Urinary bladder (tissue), 4 donors: ENCODE results near the gene CHSY1. TPM values are rescaled to one million over a fixed set of nuclear protein-coding genes. Genes with fewer than 3 reads are reported as not detected.
A peak's percentile ranks its signal among the peaks of the same experiment; 100 is the strongest.

ENCODE experiments used
- DNase-seq: peaks from one replicate; pipeline ENCODE4 v3.0.0-alpha.2; 2015; ENCODE audit errors: extremely low spot score
- H3K27ac ChIP-seq: one replicate; pipeline ENCODE4 v1.5.1; 2013; ENCODE audit warnings: low read depth, mild to moderate bottlenecking, moderate library complexity
- H3K36me3 ChIP-seq: one replicate; pipeline ENCODE4 v1.6.1; 2013; ENCODE audit warnings: mild to moderate bottlenecking, moderate library complexity; ENCODE audit not compliant: insufficient read depth
- H3K4me1 ChIP-seq: one replicate; pipeline ENCODE4 v1.6.1; 2013; ENCODE audit warnings: mild to moderate bottlenecking, moderate library complexity; ENCODE audit not compliant: insufficient read depth
- H3K4me3 ChIP-seq: one replicate; pipeline ENCODE4 v1.5.1; 2013; ENCODE audit warnings: low read depth, low read length
- WGBS: extraction: QIAGEN DNeasy Blood & Tissue Kit; methylation state at CpG from one replicate; pipeline ENCODE4 v1.1.7; 2013; 5-methylcytosine and 5-hydroxymethylcytosine counted together
- polyA plus RNA-seq: library from polyadenylated mRNA; stranded (reverse); fragments of 200-250 nt; gene quantifications from one replicate; pipeline ENCODE4 v1.2.3, GENCODE V29; 2013
- total RNA-seq: library from RNA; depleted of rRNA; stranded (reverse); fragments of >200 nt; gene quantifications from one replicate; pipeline ENCODE4 v1.2.3, GENCODE V29; 2014
- donor health status: healthy with polysubstance abuse.
- donor health status: healthy.

CHSY1 gene
- total and polyA plus RNA-seq, 2 donors: 18.7 to 42.6 TPM

DNA sequence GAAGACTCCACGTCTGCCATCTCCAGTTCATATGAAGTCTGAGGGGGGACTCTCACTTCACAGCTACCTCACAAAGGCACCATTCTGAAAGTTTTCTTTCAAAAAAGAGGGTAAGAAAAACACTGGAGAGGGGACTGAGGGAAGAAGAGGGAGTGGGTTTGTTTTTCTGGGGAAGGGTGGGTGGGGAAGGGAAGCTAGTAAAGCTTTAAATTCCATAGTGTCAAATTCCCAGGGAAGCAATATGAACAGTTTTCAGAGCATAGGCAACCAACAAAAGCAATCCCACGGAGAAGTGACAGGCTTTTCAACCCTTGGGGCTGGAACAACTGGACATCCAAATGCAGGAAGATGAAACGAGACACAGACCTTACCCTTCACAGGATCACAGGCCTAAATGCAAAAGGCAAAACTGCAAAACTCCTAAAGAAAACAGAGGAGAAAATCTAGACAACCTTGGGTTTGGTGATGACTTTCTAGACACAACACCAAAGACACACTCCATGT, 61.7 kb downstream of the CHSY1 start:
- Histone ChIP-seq H3K4me1 (peaks cover 2% of the 10 kb centered on the region), H3K27ac (peak overlapping the region; percentile 18), H3K4me3 (no peak overlapping the region), H3K36me3 (no peaks in the 10 kb centered on the region)
- no peak for DNase-seq
- WGBS: 57% methylated on average over 3 of the region's 3 CpGs

DNA sequence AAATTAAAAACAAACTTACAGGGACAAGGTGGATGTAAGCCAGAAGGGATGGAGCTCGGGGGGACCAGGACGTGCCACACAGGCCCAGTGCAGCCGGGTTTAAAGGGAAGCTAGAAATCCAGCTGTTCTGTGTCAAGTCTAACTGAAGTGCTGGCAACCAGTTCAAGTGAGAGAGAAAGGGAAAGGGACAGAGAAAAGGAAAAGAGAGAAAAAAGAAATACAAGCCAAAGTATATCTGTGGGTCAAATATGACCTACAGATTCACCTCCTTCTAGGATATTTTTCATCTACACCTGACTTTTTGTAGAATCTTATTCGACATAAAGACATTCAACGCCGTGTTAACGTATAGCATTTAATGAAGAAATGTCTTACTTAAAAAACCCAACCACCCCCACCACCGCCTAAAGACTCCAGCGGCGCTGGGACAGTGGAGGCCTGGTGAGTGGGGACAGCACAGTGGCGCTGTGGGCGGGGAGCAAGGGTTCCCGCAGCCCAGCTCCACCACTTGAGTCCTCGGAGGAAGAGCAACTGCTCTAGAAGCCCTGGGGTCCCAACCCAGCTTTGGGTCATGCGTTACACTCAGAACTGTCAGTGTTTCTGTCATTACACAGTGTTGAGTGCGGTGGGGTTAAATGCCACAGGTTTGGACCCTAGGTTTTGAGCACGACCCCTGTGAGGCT, 62.3 kb downstream of the CHSY1 start:
- H3K4me3 ChIP-seq: no peak overlapping the region
- 81% methylated on average over 17 of the region's 17 CpGs for WGBS
- peak overlapping the region; percentile 18 for H3K27ac ChIP-seq
- no peak for DNase-seq
- no peaks in the 10 kb centered on the region for H3K36me3 ChIP-seq
- peaks cover 2% of the 10 kb centered on the region for H3K4me1 ChIP-seq

DNA sequence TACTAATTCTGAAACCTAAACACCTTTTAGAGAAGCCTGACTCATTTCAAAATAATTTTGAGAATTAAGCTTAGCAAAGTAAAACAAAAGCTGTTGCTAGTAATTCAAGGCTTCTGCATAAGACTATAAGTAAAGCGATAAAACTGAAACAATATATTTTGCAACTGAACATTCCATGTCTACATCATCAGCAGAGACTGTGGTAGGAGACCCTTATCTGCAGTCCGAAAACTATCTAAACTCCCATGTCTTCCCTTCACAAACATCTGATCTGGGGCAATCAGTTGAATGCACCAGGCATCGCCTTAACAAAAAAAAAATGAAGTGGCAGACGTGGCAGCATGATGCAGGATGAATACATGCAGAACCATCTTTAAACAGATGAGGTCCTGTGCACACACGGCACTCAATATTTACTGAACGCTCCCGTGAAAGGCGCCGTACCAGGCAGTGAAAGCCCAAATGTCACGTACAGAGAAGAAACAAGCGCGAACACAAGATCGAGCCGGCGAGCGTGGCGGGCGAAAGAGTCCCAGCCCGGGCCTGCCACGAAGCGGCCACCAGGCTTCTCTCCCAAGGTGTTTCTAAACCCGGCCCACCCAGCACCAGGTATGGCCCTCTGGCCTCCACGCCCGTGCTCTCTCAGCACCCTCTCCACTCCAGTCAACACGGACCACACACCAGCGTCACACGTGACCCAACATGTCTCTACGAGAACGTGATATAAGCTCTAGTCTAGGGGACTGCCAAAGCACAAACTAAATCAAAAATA, 63.0 kb downstream of the CHSY1 start:
- Histone ChIP-seq H3K4me3 (no peak overlapping the region), H3K4me1 (peaks cover 2% of the 10 kb centered on the region), H3K36me3 (no peaks in the 10 kb centered on the region), H3K27ac (peak overlapping the region; percentile 18)
- WGBS: 43% methylated on average over 29 of the region's 29 CpGs
- no peak for DNase-seq

DNA sequence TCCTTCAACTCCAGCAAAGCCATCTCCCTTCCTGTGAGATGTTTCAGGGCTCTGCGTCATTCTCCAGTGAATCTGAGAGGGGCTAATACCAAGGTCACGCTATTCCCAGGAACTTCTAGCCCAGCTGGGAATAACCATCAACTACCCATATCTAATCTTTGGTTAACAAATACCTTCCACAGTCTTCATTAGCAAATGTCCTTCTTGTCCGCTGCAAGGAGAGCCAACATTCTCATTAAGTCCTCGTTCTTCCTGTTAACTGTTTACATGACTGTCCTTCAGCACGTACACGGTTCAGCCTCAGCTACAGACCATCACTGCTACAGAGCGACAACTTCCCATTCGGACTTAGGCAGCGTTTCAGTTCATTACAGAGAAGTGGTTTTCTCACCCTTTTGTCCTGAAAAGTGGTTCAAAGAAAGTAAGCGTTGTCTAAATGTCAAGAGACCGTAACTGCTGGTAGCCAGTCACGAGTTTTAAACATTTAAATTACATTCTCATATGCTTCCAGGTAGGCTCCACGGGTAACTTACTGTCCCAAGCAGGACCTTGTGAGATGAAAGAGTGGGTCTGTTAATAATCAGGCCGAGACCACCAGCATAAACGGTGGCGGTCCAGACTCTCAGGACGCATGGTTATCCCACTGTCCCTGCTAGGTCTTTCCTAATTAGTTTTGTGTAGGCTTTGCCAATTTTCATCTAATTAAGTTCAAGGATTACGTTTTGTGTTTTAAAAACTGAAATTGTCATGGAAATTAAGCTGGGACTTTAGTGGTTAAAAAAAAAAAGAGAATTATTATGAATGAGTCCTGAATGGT, 63.8 kb downstream of the CHSY1 start:
- Histone ChIP-seq H3K27ac (peak overlapping the region; percentile 65), H3K4me3 (peak overlapping the region; percentile 24), H3K36me3 (no peaks in the 10 kb centered on the region), H3K4me1 (peaks cover 2% of the 10 kb centered on the region)
- no peak for DNase-seq
- 29% methylated on average over 18 of the region's 18 CpGs for WGBS

DNA sequence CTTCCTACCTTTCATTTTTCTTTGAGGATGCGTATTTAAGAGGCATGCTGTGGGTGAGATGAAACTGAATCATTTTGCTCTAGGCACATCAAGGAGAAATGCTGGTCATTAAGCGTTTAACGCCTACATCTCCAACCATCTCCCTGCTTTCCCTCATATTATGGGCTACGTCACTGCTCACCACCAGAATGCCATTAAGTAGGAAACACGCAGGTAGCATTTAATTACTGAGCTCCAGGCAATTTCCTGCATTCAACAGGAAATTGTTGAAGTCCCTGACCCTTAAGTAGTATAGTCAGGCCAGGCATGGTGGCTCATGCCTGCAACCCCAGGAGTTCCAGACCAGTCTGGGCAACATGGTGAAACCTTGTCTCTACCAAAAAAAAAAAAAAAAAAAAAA, 66.1 kb downstream of the CHSY1 start:
- peaks cover 2% of the 10 kb centered on the region for H3K4me1 ChIP-seq

DNA sequence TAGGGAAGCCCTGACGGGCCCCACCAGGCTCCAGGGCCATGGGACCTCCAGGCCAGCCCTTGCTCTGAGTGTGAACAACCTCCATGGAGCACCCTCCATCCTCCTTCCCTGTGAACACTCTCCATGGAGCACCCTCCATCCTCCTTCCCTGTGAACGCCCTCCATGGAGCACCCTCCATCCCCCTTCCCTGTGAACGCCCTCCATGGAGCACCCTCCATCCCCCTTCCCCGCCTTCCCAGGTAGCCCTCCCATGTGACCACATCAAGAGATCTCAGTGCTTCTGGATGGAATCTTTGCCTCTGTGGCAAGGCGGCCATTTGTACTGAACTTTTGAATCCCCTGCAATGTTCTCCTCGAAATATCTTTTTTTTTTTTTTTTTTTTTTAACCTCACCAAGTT, 66.5 kb downstream of the CHSY1 start:
- 97% methylated on average over 6 of the region's 6 CpGs for WGBS
- no peak for DNase-seq
- Histone ChIP-seq H3K36me3 (no peaks in the 10 kb centered on the region), H3K4me1 (peaks cover 2% of the 10 kb centered on the region), H3K4me3 (no peak overlapping the region), H3K27ac (no peak overlapping the region)

More for the DNA sequence above, 66.1 kb downstream of the CHSY1 start:
- H3K27ac ChIP-seq: no peak overlapping the region
- no peaks in the 10 kb centered on the region for H3K36me3 ChIP-seq
- 91% methylated on average over 5 of the region's 5 CpGs for WGBS
- no peak overlapping the region for H3K4me3 ChIP-seq
- no peak for DNase-seq

DNA sequence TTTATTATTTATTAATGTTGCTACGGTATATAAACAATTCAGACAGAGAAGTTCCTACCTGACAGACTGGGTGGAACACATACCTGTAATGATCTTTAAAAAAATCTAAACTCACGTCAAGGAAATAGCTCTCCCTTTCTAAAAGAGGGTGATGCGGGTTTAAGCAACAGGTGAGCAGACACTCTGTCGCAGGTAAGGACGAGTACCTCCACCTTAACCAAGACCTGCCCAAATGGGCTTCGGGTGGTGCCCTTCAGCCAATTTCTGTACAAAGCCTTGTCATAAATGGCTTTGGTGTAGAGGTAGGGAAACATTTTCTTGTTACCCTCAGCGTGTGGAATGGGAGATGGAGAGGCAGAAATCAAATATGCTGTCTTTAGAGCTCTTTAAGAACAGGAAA, 67.0 kb downstream of the CHSY1 start:
- H3K4me3 ChIP-seq: no peak overlapping the region
- no peak for DNase-seq
- H3K36me3 ChIP-seq: no peaks in the 10 kb centered on the region
- 91% methylated on average over 7 of the region's 7 CpGs for WGBS
- no peak overlapping the region for H3K27ac ChIP-seq
- no peaks in the 10 kb centered on the region for H3K4me1 ChIP-seq

DNA sequence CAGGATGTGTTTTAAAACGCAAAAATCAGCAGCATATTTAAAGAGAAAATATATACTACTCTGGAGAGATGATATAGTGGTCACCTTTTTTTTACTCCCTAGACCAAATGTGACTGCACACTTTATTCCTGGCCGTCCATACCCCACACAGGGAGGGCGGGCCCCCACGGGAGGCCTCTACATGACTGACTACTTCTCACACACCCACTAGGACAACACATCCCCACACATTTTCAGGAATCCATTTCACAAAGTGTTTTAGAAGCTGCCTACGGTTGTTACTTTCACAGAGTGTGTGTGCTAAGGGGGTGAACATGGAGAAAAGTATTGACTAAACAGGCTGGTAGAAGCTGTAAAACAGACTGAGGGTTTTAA, 67.9 kb downstream of the CHSY1 start:
- H3K4me1 ChIP-seq: no peaks in the 10 kb centered on the region
- no peak overlapping the region for H3K4me3 ChIP-seq
- H3K27ac ChIP-seq: no peak overlapping the region
- DNase-seq: no peak
- no peaks in the 10 kb centered on the region for H3K36me3 ChIP-seq
- WGBS: 76% methylated on average over 5 of the region's 5 CpGs

DNA sequence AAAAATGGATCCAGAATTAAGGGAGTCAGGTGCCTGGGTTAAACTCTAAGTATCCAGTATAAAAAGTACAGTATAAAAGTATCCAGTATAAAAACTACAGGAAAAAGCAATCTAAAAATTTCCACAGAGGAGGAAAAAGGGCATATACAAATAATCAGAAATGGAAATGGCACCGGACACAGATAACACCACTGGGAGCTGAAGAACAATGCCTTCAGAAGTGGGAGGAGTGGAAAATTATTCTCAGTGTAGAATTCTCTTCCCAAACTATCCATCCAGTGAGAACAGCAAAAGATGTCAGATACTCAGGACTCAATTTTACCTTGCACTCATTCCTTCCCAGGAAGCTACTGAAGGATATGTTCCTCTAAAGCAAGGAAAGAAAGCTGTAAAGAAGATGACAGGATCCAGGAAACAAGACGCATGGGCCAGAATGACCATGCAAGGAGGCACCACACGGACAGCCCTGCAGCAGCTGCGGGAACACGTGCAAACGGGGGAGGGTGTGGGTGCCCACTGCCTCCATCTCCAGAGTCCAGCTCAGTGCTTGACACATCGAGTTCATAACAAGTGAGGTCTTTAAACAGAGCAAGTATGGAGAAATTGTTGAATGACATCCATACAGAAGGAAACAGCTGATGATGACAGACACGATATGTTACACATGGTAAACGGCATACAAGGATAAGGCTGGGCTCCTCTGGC, 68.5 kb downstream of the CHSY1 start:
- DNase-seq: no peak
- H3K4me1 ChIP-seq: no peaks in the 10 kb centered on the region
- WGBS: 68% methylated on average over 9 of the region's 9 CpGs
- H3K27ac ChIP-seq: no peak overlapping the region
- no peak overlapping the region for H3K4me3 ChIP-seq
- no peaks in the 10 kb centered on the region for H3K36me3 ChIP-seq

DNA sequence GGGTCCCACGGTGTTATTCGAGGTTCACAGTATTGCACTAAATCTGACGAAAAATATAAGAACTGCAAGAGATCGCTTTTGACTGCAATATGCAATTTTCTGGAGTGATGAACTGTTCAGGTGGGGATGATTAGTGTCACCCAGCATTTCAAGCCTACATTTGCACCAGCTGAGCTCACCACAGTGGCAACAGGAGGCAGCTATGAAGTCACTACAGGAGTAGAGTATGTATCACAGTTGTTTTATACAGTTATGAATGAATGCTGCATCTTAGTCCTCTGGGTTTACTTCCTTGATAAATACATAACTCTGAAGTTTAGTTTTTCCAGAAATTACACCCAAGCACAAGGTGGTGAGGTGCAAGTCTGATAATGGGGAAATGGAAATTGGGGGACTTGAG, 69.6 kb downstream of the CHSY1 start:
- Histone ChIP-seq H3K4me3 (no peak overlapping the region), H3K27ac (no peak overlapping the region), H3K4me1 (no peaks in the 10 kb centered on the region), H3K36me3 (peaks cover 2% of the 10 kb centered on the region)
- no peak for DNase-seq
- 85% methylated on average over 4 of the region's 4 CpGs for WGBS

DNA sequence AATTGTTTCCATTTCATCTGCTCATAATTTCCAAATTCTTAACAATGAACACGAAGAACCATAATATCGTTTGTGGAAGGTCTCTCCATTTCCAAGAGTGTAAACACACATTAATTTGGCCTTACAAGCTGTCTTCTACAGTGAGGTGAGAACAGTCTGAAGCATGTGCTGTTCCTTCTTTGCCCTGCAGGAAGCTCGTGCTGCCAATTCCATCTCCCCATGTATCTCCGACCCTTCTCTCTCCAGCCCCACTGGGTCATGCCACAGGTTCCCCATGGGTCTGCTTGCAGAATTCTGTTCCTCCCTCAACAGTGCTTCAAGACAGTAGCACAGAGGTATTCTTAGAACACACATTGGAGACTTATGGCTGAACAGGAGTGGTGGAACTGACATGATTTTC, 70.5 kb downstream of the CHSY1 start:
- Histone ChIP-seq H3K4me3 (no peak overlapping the region), H3K4me1 (no peaks in the 10 kb centered on the region), H3K36me3 (peaks cover 2% of the 10 kb centered on the region), H3K27ac (no peak overlapping the region)
- 90% methylated on average over 4 of the region's 4 CpGs for WGBS
- no peak for DNase-seq

DNA sequence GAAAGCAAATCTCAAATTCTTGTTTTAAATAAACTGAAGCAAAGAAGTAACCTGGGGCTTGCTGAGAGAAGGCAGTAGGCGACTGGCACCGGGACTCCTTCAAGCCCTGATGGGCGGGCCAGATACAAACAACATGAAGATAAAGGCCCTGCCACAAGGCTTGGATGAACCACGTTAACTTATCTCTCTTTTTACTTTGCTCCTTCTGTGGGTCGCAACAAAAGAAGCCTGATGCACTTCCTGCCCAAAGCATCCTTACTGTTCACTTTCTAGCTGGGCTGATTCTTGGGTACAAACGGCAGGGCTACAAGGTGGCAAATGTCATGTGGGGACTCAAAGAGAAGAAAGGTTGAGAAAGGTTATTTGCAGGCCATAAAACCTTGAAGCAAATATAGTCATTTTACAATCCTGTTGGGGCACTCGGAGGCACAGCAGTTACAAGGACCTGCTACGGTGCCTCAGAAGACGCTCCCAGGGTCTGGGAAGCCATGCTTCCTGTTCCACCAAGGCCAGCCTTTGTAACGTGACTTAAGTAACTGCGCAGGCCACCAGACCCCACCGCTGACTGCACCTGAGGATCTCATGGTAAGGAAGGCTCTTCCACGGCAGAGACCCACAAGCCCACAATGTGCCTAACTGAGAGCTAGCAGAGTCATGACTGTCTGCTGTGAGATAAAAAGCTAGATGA, 71.1 kb downstream of the CHSY1 start:
- WGBS: 84% methylated on average over 13 of the region's 13 CpGs
- H3K4me3 ChIP-seq: no peak overlapping the region
- peaks cover 2% of the 10 kb centered on the region for H3K36me3 ChIP-seq
- H3K4me1 ChIP-seq: no peaks in the 10 kb centered on the region
- DNase-seq: no peak
- H3K27ac ChIP-seq: no peak overlapping the region
